ENCODE results near the gene FZD1.

FZD1 gene

DNA sequence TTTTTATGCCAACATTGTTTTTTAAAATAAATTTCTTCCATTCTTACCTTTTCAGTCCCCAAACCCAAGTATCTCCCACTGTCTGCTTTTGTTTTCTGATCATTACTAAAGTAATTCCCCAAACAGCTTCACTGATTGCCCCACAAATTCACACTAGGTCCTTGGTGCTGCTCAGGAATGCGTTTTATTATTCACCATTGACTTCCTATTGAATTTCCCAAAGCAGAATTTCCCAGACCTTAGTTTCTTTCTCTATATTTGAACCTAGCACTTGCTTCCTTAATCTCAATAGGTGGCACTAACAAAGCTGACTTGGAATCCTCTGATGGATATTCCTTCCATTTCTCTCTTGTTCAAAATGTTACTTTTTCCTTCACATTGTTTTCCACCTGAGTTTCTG, 52.2 kb downstream of the FZD1 start:
- Histone ChIP-seq H3K27ac (replicated peaks) (no peak overlapping the region), H3K4me3 (replicated peaks; ENCODE audit: insufficient read depth, low read length) (no peak overlapping the region), H3K27me3 (ENCODE audit: insufficient read depth, poor library complexity, severe bottlenecking) (no peaks in the 10 kb centered on the region)
- no peak for DNase-seq (ENCODE audit: low read depth in 1 of 2, low spot score in 1 of 2)
- no peak for TF ChIP-seq POLR2AphosphoS5 (IDR thresholded peaks at IDR 0.05; ENCODE audit: low read depth)

DNA sequence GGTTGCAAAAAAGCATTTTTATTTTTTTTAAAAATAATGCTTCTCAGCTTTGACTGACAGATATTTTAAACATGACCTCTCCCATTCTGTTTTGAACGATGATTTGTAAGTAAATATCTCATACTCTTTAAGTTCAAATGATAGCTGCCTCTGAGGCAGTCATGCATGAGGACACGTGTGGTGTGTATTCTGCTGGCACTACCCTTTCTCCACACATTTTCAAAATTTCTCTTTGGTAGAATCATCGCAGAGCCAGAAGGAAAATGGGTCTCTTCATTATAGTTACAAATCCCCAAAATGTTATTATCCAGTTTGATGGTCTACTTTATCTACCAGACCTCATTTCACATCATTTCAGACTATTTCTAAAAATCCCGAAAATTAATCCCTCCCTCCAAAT, 55.1 kb downstream of the FZD1 start:
- DNase-seq (ENCODE audit: low read depth in 1 of 2, low spot score in 1 of 2) = no peak
- TF ChIP-seq POLR2AphosphoS5 (IDR thresholded peaks at IDR 0.05; ENCODE audit: low read depth) (no peak), SPI1 (IDR thresholded peaks at IDR 0.05; ENCODE audit: borderline replicate concordance, low read depth) (no peak), GABPA (IDR thresholded peaks at IDR 0.05; ENCODE audit: low read depth) (no peak)
- TF ChIP-seq, protein P1, sequence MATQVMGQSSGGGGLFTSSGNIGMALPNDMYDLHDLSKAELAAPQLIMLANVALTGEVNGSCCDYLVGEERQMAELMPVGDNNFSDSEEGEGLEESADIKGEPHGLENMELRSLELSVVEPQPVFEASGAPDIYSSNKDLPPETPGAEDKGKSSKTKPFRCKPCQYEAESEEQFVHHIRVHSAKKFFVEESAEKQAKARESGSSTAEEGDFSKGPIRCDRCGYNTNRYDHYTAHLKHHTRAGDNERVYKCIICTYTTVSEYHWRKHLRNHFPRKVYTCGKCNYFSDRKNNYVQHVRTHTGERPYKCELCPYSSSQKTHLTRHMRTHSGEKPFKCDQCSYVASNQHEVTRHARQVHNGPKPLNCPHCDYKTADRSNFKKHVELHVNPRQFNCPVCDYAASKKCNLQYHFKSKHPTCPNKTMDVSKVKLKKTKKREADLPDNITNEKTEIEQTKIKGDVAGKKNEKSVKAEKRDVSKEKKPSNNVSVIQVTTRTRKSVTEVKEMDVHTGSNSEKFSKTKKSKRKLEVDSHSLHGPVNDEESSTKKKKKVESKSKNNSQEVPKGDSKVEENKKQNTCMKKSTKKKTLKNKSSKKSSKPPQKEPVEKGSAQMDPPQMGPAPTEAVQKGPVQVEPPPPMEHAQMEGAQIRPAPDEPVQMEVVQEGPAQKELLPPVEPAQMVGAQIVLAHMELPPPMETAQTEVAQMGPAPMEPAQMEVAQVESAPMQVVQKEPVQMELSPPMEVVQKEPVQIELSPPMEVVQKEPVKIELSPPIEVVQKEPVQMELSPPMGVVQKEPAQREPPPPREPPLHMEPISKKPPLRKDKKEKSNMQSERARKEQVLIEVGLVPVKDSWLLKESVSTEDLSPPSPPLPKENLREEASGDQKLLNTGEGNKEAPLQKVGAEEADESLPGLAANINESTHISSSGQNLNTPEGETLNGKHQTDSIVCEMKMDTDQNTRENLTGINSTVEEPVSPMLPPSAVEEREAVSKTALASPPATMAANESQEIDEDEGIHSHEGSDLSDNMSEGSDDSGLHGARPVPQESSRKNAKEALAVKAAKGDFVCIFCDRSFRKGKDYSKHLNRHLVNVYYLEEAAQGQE (IDR thresholded peaks at IDR 0.05; ENCODE audit: insufficient replicate concordance, low read depth) = no peak
- TF ChIP-seq, protein P2, sequence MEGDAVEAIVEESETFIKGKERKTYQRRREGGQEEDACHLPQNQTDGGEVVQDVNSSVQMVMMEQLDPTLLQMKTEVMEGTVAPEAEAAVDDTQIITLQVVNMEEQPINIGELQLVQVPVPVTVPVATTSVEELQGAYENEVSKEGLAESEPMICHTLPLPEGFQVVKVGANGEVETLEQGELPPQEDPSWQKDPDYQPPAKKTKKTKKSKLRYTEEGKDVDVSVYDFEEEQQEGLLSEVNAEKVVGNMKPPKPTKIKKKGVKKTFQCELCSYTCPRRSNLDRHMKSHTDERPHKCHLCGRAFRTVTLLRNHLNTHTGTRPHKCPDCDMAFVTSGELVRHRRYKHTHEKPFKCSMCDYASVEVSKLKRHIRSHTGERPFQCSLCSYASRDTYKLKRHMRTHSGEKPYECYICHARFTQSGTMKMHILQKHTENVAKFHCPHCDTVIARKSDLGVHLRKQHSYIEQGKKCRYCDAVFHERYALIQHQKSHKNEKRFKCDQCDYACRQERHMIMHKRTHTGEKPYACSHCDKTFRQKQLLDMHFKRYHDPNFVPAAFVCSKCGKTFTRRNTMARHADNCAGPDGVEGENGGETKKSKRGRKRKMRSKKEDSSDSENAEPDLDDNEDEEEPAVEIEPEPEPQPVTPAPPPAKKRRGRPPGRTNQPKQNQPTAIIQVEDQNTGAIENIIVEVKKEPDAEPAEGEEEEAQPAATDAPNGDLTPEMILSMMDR (IDR thresholded peaks at IDR 0.05; ENCODE audit: insufficient read depth, low read length) = no peak
- H3K27me3 ChIP-seq (ENCODE audit: insufficient read depth, poor library complexity, severe bottlenecking) = no peaks in the 10 kb centered on the region

DNA sequence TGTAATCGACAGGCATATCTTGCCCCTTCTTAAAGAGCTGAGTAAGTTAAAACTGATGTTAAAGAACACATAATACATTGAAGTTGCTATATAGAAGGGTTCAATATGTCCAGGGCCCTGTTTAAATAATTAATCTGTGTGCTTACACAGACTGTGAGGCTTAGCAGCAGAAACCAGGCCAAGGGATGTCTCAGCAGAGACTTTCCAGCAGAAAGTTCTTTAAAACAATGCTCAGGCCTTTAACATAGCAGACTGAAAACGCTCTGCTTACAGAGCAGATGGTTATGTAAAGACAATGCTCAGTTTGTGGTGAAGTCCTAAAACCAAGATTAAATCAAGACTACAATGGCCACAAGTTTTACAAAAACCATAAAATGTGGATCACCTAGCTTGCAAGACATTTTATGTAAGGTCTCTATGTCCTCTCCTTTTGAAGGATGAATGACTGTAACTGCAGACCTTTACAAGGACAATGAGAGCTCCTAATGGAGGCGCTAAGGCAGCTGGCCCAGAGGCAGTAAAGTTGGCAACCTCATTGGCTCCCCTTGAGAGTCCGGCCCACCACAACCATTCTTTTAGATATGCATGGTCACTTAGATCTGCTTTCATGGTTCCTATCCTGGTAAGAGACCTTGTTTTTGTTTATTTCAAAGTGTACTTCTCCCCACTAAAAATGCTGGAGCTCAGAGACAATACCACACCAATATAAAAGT, 56.3 kb downstream of the FZD1 start:
- TF ChIP-seq SPI1 (IDR thresholded peaks at IDR 0.05; ENCODE audit: borderline replicate concordance, low read depth) (no peak), POLR2AphosphoS5 (IDR thresholded peaks at IDR 0.05; ENCODE audit: low read depth) (no peak), GABPA (IDR thresholded peaks at IDR 0.05; ENCODE audit: low read depth) (no peak)
- TF ChIP-seq, protein P1 (IDR thresholded peaks at IDR 0.05; ENCODE audit: insufficient replicate concordance, low read depth) = no peak
- TF ChIP-seq, protein P2 (IDR thresholded peaks at IDR 0.05; ENCODE audit: insufficient read depth, low read length) = no peak
- no peak overlapping the region for H3K27ac ChIP-seq (replicated peaks)
- no peak overlapping the region for H3K4me3 ChIP-seq (replicated peaks; ENCODE audit: insufficient read depth, low read length)
- no peak for DNase-seq (ENCODE audit: low read depth in 1 of 2, low spot score in 1 of 2)
- no peaks in the 10 kb centered on the region for H3K27me3 ChIP-seq (ENCODE audit: insufficient read depth, poor library complexity, severe bottlenecking)

More for the DNA sequence above, 55.1 kb downstream of the FZD1 start:
- Histone ChIP-seq H3K27ac (replicated peaks) (no peak overlapping the region), H3K4me3 (replicated peaks; ENCODE audit: insufficient read depth, low read length) (no peak overlapping the region)

Measured in HL-60 (cell line).